Chondrocyte (in vitro differentiated cells): Measurements from ENCODE around the gene FBXL17. TPM values are rescaled to one million over a fixed set of nuclear protein-coding genes. Genes with fewer than 3 reads are reported as not detected.

Experiments
- DNase-seq: peaks from one replicate; pipeline ENCODE4 v3.0.0; 2021; ENCODE audit warnings: mixed read lengths, low spot score
- H3K27ac Mint-ChIP-seq: one replicate; pipeline ENCODE4 v1.8.0; 2021; ENCODE audit warnings: mild to moderate bottlenecking, moderate library complexity, mixed read lengths; ENCODE audit not compliant: unreplicated experiment
- H3K27me3 Mint-ChIP-seq: 2 replicates; pipeline ENCODE4 v1.8.0; 2021; ENCODE audit warnings: low read depth, mixed read lengths
- H3K36me3 Mint-ChIP-seq: 2 replicates; pipeline ENCODE4 v1.8.0; 2021; ENCODE audit warnings: low read depth, mixed read lengths
- H3K4me1 Mint-ChIP-seq: 2 replicates; pipeline ENCODE4 v1.8.0; 2021; ENCODE audit warnings: low read depth, mild to moderate bottlenecking, mixed read lengths
- H3K4me3 Mint-ChIP-seq: one replicate; pipeline ENCODE4 v1.8.0; 2021; ENCODE audit warnings: mild to moderate bottlenecking, moderate library complexity, mixed read lengths; ENCODE audit not compliant: unreplicated experiment
- H3K9me3 Mint-ChIP-seq: 2 replicates; pipeline ENCODE4 v1.8.0; 2021; ENCODE audit warnings: low read depth, mixed read lengths
- CTCF ChIP-seq: fragments of 200-600 bp; sonication (generic); IDR thresholded peaks from 2 replicates; pipeline ENCODE4 v1.5.0; 2021; ENCODE audit warnings: antibody characterized with exemption, mild to moderate bottlenecking, moderate library complexity
- total RNA-seq: library from RNA; stranded (reverse); gene quantifications from 3 replicates; pipeline ENCODE4 v1.2.1, GENCODE V29; 2021

FBXL17 gene
- total RNA-seq, 1 donor from 2014 or later = 15.3 TPM

- Mint-ChIP-seq H3K27me3 (no peaks in the 10 kb centered on the region), H3K4me3 (no peak overlapping the region), H3K36me3 (peaks cover 2% of the 10 kb centered on the region), H3K9me3 (no peaks in the 10 kb centered on the region), H3K27ac (no peak overlapping the region), H3K4me1 (peaks cover 10% of the 10 kb centered on the region)
- TF ChIP-seq CTCF = no peak
- DNase-seq = no peak
These were observed 277.4 kb downstream of the FBXL17 start for GRCh38 chr5:108104448-108104847.

- no peak for DNase-seq
- no peaks in the 10 kb centered on the region for H3K36me3 Mint-ChIP-seq
- peaks cover 10% of the 10 kb centered on the region for H3K4me1 Mint-ChIP-seq
- no peak for TF ChIP-seq CTCF
- no peaks in the 10 kb centered on the region for H3K9me3 Mint-ChIP-seq
- H3K27ac Mint-ChIP-seq = no peak overlapping the region
- H3K27me3 Mint-ChIP-seq = no peaks in the 10 kb centered on the region
- no peak overlapping the region for H3K4me3 Mint-ChIP-seq
These were observed 279.4 kb downstream of the FBXL17 start for GRCh38 chr5:108102463-108102862.

GRCh38 chr5:108101821-108102220 lies 280.1 kb downstream of the FBXL17 start:
- TF ChIP-seq CTCF = no peak
- H3K4me3 Mint-ChIP-seq = no peak overlapping the region
- H3K36me3 Mint-ChIP-seq = no peaks in the 10 kb centered on the region
- H3K27me3 Mint-ChIP-seq = no peaks in the 10 kb centered on the region
- H3K9me3 Mint-ChIP-seq = no peaks in the 10 kb centered on the region
- DNase-seq = no peak
- no peak overlapping the region for H3K27ac Mint-ChIP-seq
- peaks cover 10% of the 10 kb centered on the region for H3K4me1 Mint-ChIP-seq

GRCh38 chr5:108101130-108101529 lies 280.8 kb downstream of the FBXL17 start:
- Mint-ChIP-seq H3K36me3 (no peaks in the 10 kb centered on the region), H3K4me1 (peaks cover 10% of the 10 kb centered on the region), H3K4me3 (no peak overlapping the region), H3K27ac (no peak overlapping the region), H3K9me3 (no peaks in the 10 kb centered on the region), H3K27me3 (no peaks in the 10 kb centered on the region)
- DNase-seq = no peak
- TF ChIP-seq CTCF = no peak

- TF ChIP-seq CTCF = no peak
- DNase-seq = no peak
- Mint-ChIP-seq H3K36me3 (no peaks in the 10 kb centered on the region), H3K27me3 (no peaks in the 10 kb centered on the region), H3K4me1 (peaks cover 5% of the 10 kb centered on the region), H3K27ac (no peak overlapping the region), H3K9me3 (no peaks in the 10 kb centered on the region), H3K4me3 (no peak overlapping the region)
These were observed 287.1 kb downstream of the FBXL17 start for GRCh38 chr5:108094800-108095199.
